ENCODE data around the gene SLC8B1.

Gene SLC8B1

GRCh38 chr12:113348849-113349536 lies 14.1 kb upstream of the SLC8B1 start:
- no peak for TF ChIP-seq CTCF (IDR thresholded peaks at IDR 0.05; ENCODE audit: low read depth, low read length)
- DNase-seq (ENCODE audit: extremely low read depth, low read depth): no peak

- no peak for DNase-seq (ENCODE audit: extremely low read depth, low read depth)
- TF ChIP-seq CTCF (IDR thresholded peaks at IDR 0.05; ENCODE audit: low read depth, low read length): no peak
Measured at GRCh38 chr12:113347892-113348291, 13.0 kb upstream of the SLC8B1 start.

- no peak for DNase-seq (ENCODE audit: extremely low read depth, low read depth)
- no peak for TF ChIP-seq CTCF (IDR thresholded peaks at IDR 0.05; ENCODE audit: low read depth, low read length)
Measured at GRCh38 chr12:113347107-113347506, 12.2 kb upstream of the SLC8B1 start.

GRCh38 chr12:113346353-113346752 lies 11.4 kb upstream of the SLC8B1 start:
- no peak for TF ChIP-seq CTCF (IDR thresholded peaks at IDR 0.05; ENCODE audit: low read depth, low read length)
- no peak for DNase-seq (ENCODE audit: extremely low read depth, low read depth)

- DNase-seq (ENCODE audit: extremely low read depth, low read depth): no peak
- TF ChIP-seq CTCF (IDR thresholded peaks at IDR 0.05; ENCODE audit: low read depth, low read length): no peak
Measured at GRCh38 chr12:113345318-113345717, 10.4 kb upstream of the SLC8B1 start.

GRCh38 chr12:113341535-113341934 lies 6.6 kb upstream of the SLC8B1 start:
- no peak for TF ChIP-seq CTCF (IDR thresholded peaks at IDR 0.05; ENCODE audit: low read depth, low read length)
- DNase-seq (ENCODE audit: extremely low read depth, low read depth): no peak

- DNase-seq (ENCODE audit: extremely low read depth, low read depth): no peak
- TF ChIP-seq CTCF (IDR thresholded peaks at IDR 0.05; ENCODE audit: low read depth, low read length): no peak
Measured at GRCh38 chr12:113340061-113340460, 5.2 kb upstream of the SLC8B1 start.
